H9 (cell line): ENCODE results near the gene LRRC8A. TPM values are rescaled to one million over a fixed set of nuclear protein-coding genes. Genes with fewer than 3 reads are reported as not detected.
A peak's percentile ranks its signal among the peaks of the same experiment; 100 is the strongest.
"Not testable (repeated sequence)": the region's sequence is repeated elsewhere in the genome, so short reads cannot be mapped to it uniquely, and the experiment has no call there.

Source experiments
- DNase-seq: peaks from one replicate; pipeline ENCODE4 v3.0.0-alpha.2; 2017
- H2AFZ ChIP-seq: one replicate; pipeline ENCODE4 v1.6.1; 2013; ENCODE audit warnings: mild to moderate bottlenecking, low read length, control low read depth, moderate library complexity
- H2AK5ac ChIP-seq: 2 replicates; pipeline ENCODE4 v1.6.1; 2013; ENCODE audit warnings: low read length, control low read depth, mixed read lengths; ENCODE audit not compliant: insufficient read length
- H2BK120ac ChIP-seq: one replicate; pipeline ENCODE4 v1.6.1; 2013; ENCODE audit warnings: low read depth, mild to moderate bottlenecking, low read length, control low read depth, inconsistent platforms; ENCODE audit not compliant: poor library complexity, severe bottlenecking
- H2BK12ac ChIP-seq: 2 replicates; pipeline ENCODE4 v1.6.1; 2013; ENCODE audit warnings: low read length, control low read depth, mixed read lengths, low read depth; ENCODE audit not compliant: insufficient read length
- H2BK15ac ChIP-seq: 2 replicates; pipeline ENCODE4 v1.6.1; 2013; ENCODE audit warnings: low read depth, low read length, control low read depth
- H2BK20ac ChIP-seq: one replicate; pipeline ENCODE4 v1.6.1; 2013; ENCODE audit warnings: low read depth, mild to moderate bottlenecking, low read length, control low read depth, inconsistent platforms; ENCODE audit not compliant: poor library complexity, severe bottlenecking
- H2BK5ac ChIP-seq: 2 replicates; pipeline ENCODE4 v1.6.1; 2013; ENCODE audit warnings: low read length, control low read depth, mixed read lengths; ENCODE audit not compliant: insufficient read length
- H3K14ac ChIP-seq: 2 replicates; pipeline ENCODE4 v1.6.1; 2013; ENCODE audit warnings: low read length, control low read depth; ENCODE audit not compliant: insufficient read depth
- H3K18ac ChIP-seq: 2 replicates; pipeline ENCODE4 v1.6.1; 2013; ENCODE audit warnings: low read depth, mild to moderate bottlenecking, mixed read lengths, low read length, control low read depth; ENCODE audit not compliant: insufficient read length
- H3K23ac ChIP-seq: 2 replicates; pipeline ENCODE4 v1.6.1; 2013; ENCODE audit warnings: low read length, control low read depth, mixed read lengths, low read depth; ENCODE audit not compliant: insufficient read length
- H3K23me2 ChIP-seq: 2 replicates; pipeline ENCODE4 v1.6.1; 2013; ENCODE audit warnings: low read depth, mild to moderate bottlenecking, mixed read lengths, low read length, control low read depth; ENCODE audit not compliant: insufficient read length, poor library complexity, severe bottlenecking
- H3K27ac ChIP-seq: 2 replicates; pipeline ENCODE4 v1.5.1; 2013; ENCODE audit warnings: low read length, control low read depth, mixed read lengths, low read depth; ENCODE audit not compliant: insufficient read length
- H3K27me3 ChIP-seq: 2 replicates; pipeline ENCODE4 v1.6.1; 2013; ENCODE audit warnings: low read length, control low read depth, inconsistent platforms; ENCODE audit not compliant: insufficient read depth
- H3K4ac ChIP-seq: 2 replicates; pipeline ENCODE4 v1.6.1; 2013; ENCODE audit warnings: low read depth, mild to moderate bottlenecking, control low read depth, inconsistent platforms, low read length, moderate library complexity
- H3K4me1 ChIP-seq: 2 replicates; pipeline ENCODE4 v1.6.1; 2013; ENCODE audit warnings: low read length, control low read depth, inconsistent platforms; ENCODE audit not compliant: insufficient read depth
- H3K4me2 ChIP-seq: 2 replicates; pipeline ENCODE4 v1.6.1; 2013; ENCODE audit warnings: low read length, control low read depth, mixed read lengths; ENCODE audit not compliant: insufficient read length, insufficient read depth
- H3K56ac ChIP-seq: 2 replicates; pipeline ENCODE4 v1.6.1; 2013; ENCODE audit warnings: low read depth, mild to moderate bottlenecking, mixed read lengths, low read length, control low read depth; ENCODE audit not compliant: insufficient read length
- H3K79me1 ChIP-seq: 2 replicates; pipeline ENCODE4 v1.6.1; 2013; ENCODE audit warnings: low read depth, mild to moderate bottlenecking, moderate library complexity, low read length, control low read depth, inconsistent platforms; ENCODE audit not compliant: insufficient read depth, poor library complexity, severe bottlenecking
- H3K79me2 ChIP-seq: 2 replicates; pipeline ENCODE4 v1.6.1; 2013; ENCODE audit warnings: low read length, control low read depth, inconsistent platforms; ENCODE audit not compliant: insufficient read depth
- H3K9ac ChIP-seq: 2 replicates; pipeline ENCODE4 v1.6.1; 2013; ENCODE audit warnings: low read length, control low read depth, mixed read lengths; ENCODE audit not compliant: insufficient read length; ENCODE audit errors: extremely low read depth
- H3K9me3 ChIP-seq: one replicate; pipeline ENCODE4 v1.6.1; 2013; ENCODE audit warnings: low read depth, low read length, inconsistent platforms; ENCODE audit not compliant: control insufficient read depth
- H3T11ph ChIP-seq: one replicate; pipeline ENCODE4 v1.6.1; 2013; ENCODE audit warnings: mild to moderate bottlenecking, low read length, control low read depth, inconsistent platforms
- H4K20me1 ChIP-seq: one replicate; pipeline ENCODE4 v1.6.1; 2013; ENCODE audit not compliant: control insufficient read depth, insufficient read length, insufficient read depth
- H4K5ac ChIP-seq: 2 replicates; pipeline ENCODE4 v1.6.1; 2013; ENCODE audit warnings: low read depth, mild to moderate bottlenecking, mixed read lengths, low read length, control low read depth; ENCODE audit not compliant: insufficient read length
- H4K8ac ChIP-seq: replicated peaks from 2 replicates; pipeline ENCODE4 v1.6.1; 2013; ENCODE audit warnings: low read length, control low read depth, mixed read lengths, low read depth; ENCODE audit not compliant: insufficient read length
- H4K91ac ChIP-seq: 2 replicates; pipeline ENCODE4 v1.6.1; 2013; ENCODE audit warnings: low read depth, mild to moderate bottlenecking, moderate library complexity, mixed read lengths, low read length, control low read depth; ENCODE audit not compliant: insufficient read length
- H3K27ac Mint-ChIP-seq, 3 experiments: 2 replicates in 2 of 3; 3 replicates in 1 of 3; pipeline ENCODE4 v1.8.0; 2020 to 2021; ENCODE audit warnings: mixed read lengths in 3 of 3, mild to moderate bottlenecking in 1 of 3, moderate library complexity in 1 of 3
- H3K27me3 Mint-ChIP-seq: 2 replicates; pipeline ENCODE4 v1.8.0; 2021; ENCODE audit warnings: low read depth, mild to moderate bottlenecking, moderate library complexity, mixed read lengths
- H3K36me3 Mint-ChIP-seq, 3 experiments: 2 replicates in 2 of 3; 3 replicates in 1 of 3; pipeline ENCODE4 v1.8.0; 2020 to 2021; ENCODE audit warnings: low read depth in 3 of 3, mixed read lengths in 3 of 3; ENCODE audit not compliant: insufficient read depth in 1 of 3
- H3K4me1 Mint-ChIP-seq, 2 experiments: 2 replicates each; pipeline ENCODE4 v1.8.0; 2020; ENCODE audit warnings: mixed read lengths in 2 of 2
- H3K4me3 Mint-ChIP-seq, 2 experiments: 2 replicates in 1 of 2; 3 replicates in 1 of 2; pipeline ENCODE4 v1.8.0; 2020 to 2021; ENCODE audit warnings: mild to moderate bottlenecking in 2 of 2, mixed read lengths in 2 of 2, moderate library complexity in 1 of 2
- H3K9me3 Mint-ChIP-seq, 2 experiments: 2 replicates in 1 of 2; 3 replicates in 1 of 2; pipeline ENCODE4 v1.8.0; 2020; ENCODE audit warnings: mild to moderate bottlenecking in 2 of 2, mixed read lengths in 2 of 2, moderate library complexity in 1 of 2
- WGBS: extraction: QIAGEN DNeasy Blood & Tissue Kit; methylation state at CpG from one replicate; pipeline ENCODE4 v1.1.7; 2013; ENCODE audit warnings: missing lambda C conversion rate, low lambda C conversion rate, mixed read lengths; ENCODE audit not compliant: insufficient read length; ENCODE audit errors: extremely low coverage; 5-methylcytosine and 5-hydroxymethylcytosine counted together
- total RNA-seq: library from RNA; stranded (reverse); gene quantifications from 2 replicates; pipeline ENCODE4 v1.2.1, GENCODE V29; 2021
- TF ChIP-seq, protein P1 (sequence below): fragments of 200-600 bp; sonication (generic); conservative IDR thresholded peaks from 3 replicates; pipeline ENCODE4 v1.8.0; 2021; ENCODE audit warnings: antibody characterized with exemption, mild to moderate bottlenecking

LRRC8A gene
- total RNA-seq, 1 experiment from 2014 or later, result 76.0 TPM

DNA sequence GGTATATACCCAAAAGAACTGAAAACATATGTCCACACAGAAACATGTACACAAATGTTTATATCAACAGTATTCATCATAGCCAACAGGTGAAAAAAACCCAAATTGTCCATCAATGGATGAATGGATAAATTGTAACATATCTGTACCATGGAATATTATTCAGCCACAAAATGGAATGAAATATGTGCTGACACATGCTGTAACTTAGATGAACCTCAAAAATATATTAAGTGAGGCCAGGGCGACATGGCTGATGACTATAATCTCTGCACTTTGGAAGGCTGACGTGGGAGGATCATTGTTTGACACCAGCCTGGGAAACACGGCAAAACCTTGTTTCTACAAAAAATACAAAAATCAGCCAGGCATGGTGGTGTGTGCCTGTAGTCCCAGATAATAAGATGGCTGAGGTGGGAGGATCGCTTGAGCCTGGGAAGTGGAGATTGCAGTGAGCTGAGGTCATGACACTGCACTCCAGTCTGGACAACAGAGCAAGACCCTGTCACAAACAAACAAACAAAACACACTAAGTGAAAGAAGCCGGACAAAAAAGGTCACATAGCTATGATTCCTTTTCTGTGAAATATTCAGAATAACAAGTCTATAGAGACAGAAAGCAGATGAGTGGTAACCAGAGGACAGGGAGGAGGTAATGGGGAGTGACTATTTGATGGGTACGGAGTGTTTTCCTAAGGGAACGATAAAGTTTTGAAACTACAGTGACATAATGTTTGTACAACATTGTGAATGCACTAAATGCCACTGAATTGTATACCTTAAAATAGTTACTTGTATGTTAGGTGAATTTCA lies 11.6 kb upstream of the LRRC8A start:
- Histone ChIP-seq H2BK5ac (no peak overlapping the region), H2BK15ac (no peak overlapping the region), H3K18ac (no peak overlapping the region), H3K4me2 (no peak overlapping the region), H3K14ac (no peak overlapping the region), H2AFZ (no peak overlapping the region), H4K91ac (no peak overlapping the region), H3K4ac (no peak overlapping the region), H2BK12ac (no peak overlapping the region), H3K56ac (no peak overlapping the region), H3K23me2 (no peaks in the 10 kb centered on the region), H3K9ac (no peak overlapping the region), H3K79me2 (no peaks in the 10 kb centered on the region), H2AK5ac (no peak overlapping the region), H3K27me3 (no peaks in the 10 kb centered on the region), H3K4me1 (no peaks in the 10 kb centered on the region), H3K9me3 (no peaks in the 10 kb centered on the region), H3K23ac (no peak overlapping the region), H3T11ph (no peak overlapping the region), H2BK120ac (no peak overlapping the region), H4K20me1 (no peaks in the 10 kb centered on the region), H3K27ac (no peak overlapping the region), H4K5ac (no peak overlapping the region), H4K8ac (no peak overlapping the region), H2BK20ac (no peak overlapping the region), H3K79me1 (no peaks in the 10 kb centered on the region)
- Mint-ChIP-seq H3K9me3 (no peaks in the 10 kb centered on the region), H3K36me3 (peaks cover 7 to 13% (median 8%) of the 10 kb centered on the region in 3 experiments; a peak in 6 of 7 replicates), H3K27ac (peak overlapping the region in 2 of 3 experiments; percentile 10 to 36; a peak in 4 of 7 replicates), H3K27me3 (no peaks in the 10 kb centered on the region), H3K4me3 (no peak overlapping the region), H3K4me1 (no peaks in the 10 kb centered on the region)
- WGBS, result no CpG with 5 or more reads among the region's 7 CpGs
- DNase-seq, result no peak
- TF ChIP-seq, protein P1, sequence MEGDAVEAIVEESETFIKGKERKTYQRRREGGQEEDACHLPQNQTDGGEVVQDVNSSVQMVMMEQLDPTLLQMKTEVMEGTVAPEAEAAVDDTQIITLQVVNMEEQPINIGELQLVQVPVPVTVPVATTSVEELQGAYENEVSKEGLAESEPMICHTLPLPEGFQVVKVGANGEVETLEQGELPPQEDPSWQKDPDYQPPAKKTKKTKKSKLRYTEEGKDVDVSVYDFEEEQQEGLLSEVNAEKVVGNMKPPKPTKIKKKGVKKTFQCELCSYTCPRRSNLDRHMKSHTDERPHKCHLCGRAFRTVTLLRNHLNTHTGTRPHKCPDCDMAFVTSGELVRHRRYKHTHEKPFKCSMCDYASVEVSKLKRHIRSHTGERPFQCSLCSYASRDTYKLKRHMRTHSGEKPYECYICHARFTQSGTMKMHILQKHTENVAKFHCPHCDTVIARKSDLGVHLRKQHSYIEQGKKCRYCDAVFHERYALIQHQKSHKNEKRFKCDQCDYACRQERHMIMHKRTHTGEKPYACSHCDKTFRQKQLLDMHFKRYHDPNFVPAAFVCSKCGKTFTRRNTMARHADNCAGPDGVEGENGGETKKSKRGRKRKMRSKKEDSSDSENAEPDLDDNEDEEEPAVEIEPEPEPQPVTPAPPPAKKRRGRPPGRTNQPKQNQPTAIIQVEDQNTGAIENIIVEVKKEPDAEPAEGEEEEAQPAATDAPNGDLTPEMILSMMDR, result no peak

- H3K14ac ChIP-seq, H2AK5ac ChIP-seq, H3K27ac ChIP-seq, H3K27me3 Mint-ChIP-seq, H3K4me1 Mint-ChIP-seq, H3K79me1 ChIP-seq, H2BK120ac ChIP-seq, H2BK20ac ChIP-seq, H4K91ac ChIP-seq, DNase-seq, H2BK5ac ChIP-seq, H4K8ac ChIP-seq, H3K23ac ChIP-seq, H3K4me1 ChIP-seq, H3K9ac ChIP-seq, H3K18ac ChIP-seq, H3K79me2 ChIP-seq, H3K23me2 ChIP-seq, H2BK15ac ChIP-seq, H3K4ac ChIP-seq, H2BK12ac ChIP-seq, H3K9me3 Mint-ChIP-seq, H3T11ph ChIP-seq, H3K27me3 ChIP-seq, H4K5ac ChIP-seq, H2AFZ ChIP-seq, H3K4me2 ChIP-seq, H3K9me3 ChIP-seq, H3K4me3 Mint-ChIP-seq, H4K20me1 ChIP-seq, H3K56ac ChIP-seq: not testable (repeated sequence)
- Mint-ChIP-seq H3K36me3 (peaks cover 7 to 13% (median 8%) of the 10 kb centered on the region in 3 experiments; a peak in 6 of 7 replicates), H3K27ac (peak overlapping the region in 1 of 3 experiments; percentile 68; a peak in 1 of 7 replicates)
- WGBS, result no CpG with 5 or more reads among the region's 7 CpGs
These were observed 11.0 kb upstream of the LRRC8A start for GRCh38 chr9:128870941-128871265.
